Thyroid gland (tissue), 4 donors: Measurements from ENCODE around the gene SMIM43. TPM values are rescaled to one million over a fixed set of nuclear protein-coding genes. Genes with fewer than 3 reads are reported as not detected.

Source experiments
- DNase-seq, 2 donors: peaks; one replicate each; pipeline ENCODE4 v3.0.0-alpha.2; 2019
- H3K27ac ChIP-seq, 3 donors: fragments of 200-600 bp; sonication (generic); 1 replicate in 2 of 3; 2 replicates in 1 of 3; pipeline ENCODE4 v1.5.1; 2016 to 2019; ENCODE audit warnings: mild to moderate bottlenecking in 1 of 3, moderate library complexity in 1 of 3
- H3K27me3 ChIP-seq: fragments of 200-600 bp; sonication (generic); one replicate; pipeline ENCODE4 v1.5.1; 2019
- H3K36me3 ChIP-seq, 2 donors: fragments of 200-600 bp; sonication (generic); one replicate each; pipeline ENCODE4 v1.5.1; 2016 to 2019
- H3K4me1 ChIP-seq, 2 donors: fragments of 200-600 bp; sonication (generic); one replicate each; pipeline ENCODE4 v1.5.1; 2017 to 2019
- H3K4me3 ChIP-seq, 3 donors: fragments of 200-600 bp; sonication (generic); replicated peaks in 1 of 3; 1 replicate in 2 of 3; 2 replicates in 1 of 3; pipeline ENCODE4 v1.5.1; 2016; ENCODE audit warnings: mild to moderate bottlenecking in 1 of 3
- H3K9me3 ChIP-seq: fragments of 200-600 bp; sonication (generic); one replicate; pipeline ENCODE4 v1.5.1; 2017
- CTCF ChIP-seq, 6 experiments: fragments of 200-600 bp in 3 of 6; fragments of 450-650 bp in 3 of 6; sonication (generic) in 3 of 6; IDR thresholded peaks; one replicate each; pipeline ENCODE4 v1.5.1; 2016 to 2019; ENCODE audit warnings: antibody characterized with exemption in 6 of 6, mild to moderate bottlenecking in 2 of 6, inconsistent platforms in 1 of 6, moderate library complexity in 1 of 6
- POLR2A ChIP-seq, 2 donors: fragments of 450-650 bp; IDR thresholded peaks; one replicate each; pipeline ENCODE4 v1.6.1; 2017; ENCODE audit warnings: antibody characterized with exemption in 2 of 2, mild to moderate bottlenecking in 2 of 2, moderate library complexity in 1 of 2
- WGBS, 2 donors: methylation state at CpG; one replicate each; pipeline ENCODE4 v1.1.5; 2017; 5-methylcytosine and 5-hydroxymethylcytosine counted together
- intact Hi-C: fragments of 100-400 bp; cut with DNase I; formaldehyde crosslinking; loops from one replicate; pipeline ENCODE4 v1.15.1; 2023
- total RNA-seq, 4 donors: library from RNA; depleted of rRNA; stranded (reverse); fragments of >200 nt; gene quantifications; one replicate each; pipeline ENCODE4 v1.2.3, GENCODE V29; 2016

SMIM43 gene
- total RNA-seq, 4 donors from 2014 or later: not detected

- H3K27ac ChIP-seq: no peak overlapping the region
- TF ChIP-seq CTCF (IDR thresholded peaks at IDR 0.05) (no peak), POLR2A (IDR thresholded peaks at IDR 0.05) (no peak)
- 26 to 29% methylated on average over 2 of the region's 2 CpGs for WGBS, 2 donors
These were observed 20.0 kb upstream of the SMIM43 start for GRCh38 chr4:121784975-121785374.

GRCh38 chr4:121784401-121784800 lies 19.4 kb upstream of the SMIM43 start:
- no peaks in the 10 kb centered on the region for H3K36me3 ChIP-seq
- intact Hi-C loops: no loop called here
- no peaks in the 10 kb centered on the region for H3K27me3 ChIP-seq
- DNase-seq: no peak
- no peak for TF ChIP-seq POLR2A (IDR thresholded peaks at IDR 0.05)
- TF ChIP-seq CTCF (IDR thresholded peaks at IDR 0.05): no peak
- H3K9me3 ChIP-seq: no peaks in the 10 kb centered on the region
- no peaks in the 10 kb centered on the region for H3K4me1 ChIP-seq
- 46 to 98% methylated on average over 1 of the region's 1 CpG for WGBS, 2 donors
- no peak overlapping the region for H3K27ac ChIP-seq
- H3K4me3 ChIP-seq: no peak overlapping the region

More at GRCh38 chr4:121784975-121785374, 20.0 kb upstream of the SMIM43 start:
- Histone ChIP-seq H3K4me1 (no peaks in the 10 kb centered on the region), H3K9me3 (no peaks in the 10 kb centered on the region), H3K27me3 (no peaks in the 10 kb centered on the region), H3K4me3 (no peak overlapping the region), H3K36me3 (no peaks in the 10 kb centered on the region)
- no peak for DNase-seq
- intact Hi-C loops: no loop called here

GRCh38 chr4:121783210-121783609 lies 18.2 kb upstream of the SMIM43 start:
- no peak overlapping the region for H3K27ac ChIP-seq
- H3K27me3 ChIP-seq: no peaks in the 10 kb centered on the region
- no peak overlapping the region for H3K4me3 ChIP-seq
- intact Hi-C loops: no loop called here
- TF ChIP-seq CTCF (IDR thresholded peaks at IDR 0.05) (no peak), POLR2A (IDR thresholded peaks at IDR 0.05) (no peak)
- 71 to 81% methylated on average over 1 of the region's 1 CpG for WGBS, 2 donors
- no peak for DNase-seq
- no peaks in the 10 kb centered on the region for H3K4me1 ChIP-seq
- H3K9me3 ChIP-seq: no peaks in the 10 kb centered on the region
- no peaks in the 10 kb centered on the region for H3K36me3 ChIP-seq

GRCh38 chr4:121778991-121779628 lies 14.1 kb upstream of the SMIM43 start:
- H3K36me3 ChIP-seq: no peaks in the 10 kb centered on the region
- H3K4me1 ChIP-seq: no peaks in the 10 kb centered on the region
- no peaks in the 10 kb centered on the region for H3K27me3 ChIP-seq
- 68 to 81% methylated on average over 8 of the region's 8 CpGs for WGBS, 2 donors
- no peak overlapping the region for H3K27ac ChIP-seq
- H3K4me3 ChIP-seq: no peak overlapping the region
- intact Hi-C loops: no loop called here
- no peak for DNase-seq
- TF ChIP-seq POLR2A (IDR thresholded peaks at IDR 0.05) (no peak), CTCF (IDR thresholded peaks at IDR 0.05) (no peak)
- H3K9me3 ChIP-seq: no peaks in the 10 kb centered on the region

GRCh38 chr4:121777625-121778024 lies 12.7 kb upstream of the SMIM43 start:
- H3K4me1 ChIP-seq: no peaks in the 10 kb centered on the region
- no peak for TF ChIP-seq POLR2A (IDR thresholded peaks at IDR 0.05)
- no peak for TF ChIP-seq CTCF (IDR thresholded peaks at IDR 0.05)
- whole genome bisulfite sequencing, 2 donors: 13 to 17% methylated on average over 3 of the region's 3 CpGs
- intact Hi-C loops: no loop called here
- no peak overlapping the region for H3K4me3 ChIP-seq
- H3K9me3 ChIP-seq: no peaks in the 10 kb centered on the region
- no peak for DNase-seq
- H3K27ac ChIP-seq: no peak overlapping the region
- H3K27me3 ChIP-seq: no peaks in the 10 kb centered on the region
- no peaks in the 10 kb centered on the region for H3K36me3 ChIP-seq
